ENCODE results near the gene INSR. TPM values are rescaled to one million over a fixed set of nuclear protein-coding genes. Genes with fewer than 3 reads are reported as not detected.

Gene INSR
- total and polyA plus RNA-seq, 10 of the 15 experiments (the other 5 are each of a cell fraction or from before 2014, with no cell fraction given): 4.2 to 34.9 (median 13.6) TPM

- TF ChIP-seq CEBPZ (IDR thresholded peaks at IDR 0.05; ENCODE audit: low read depth, low read length): no peak
- TF ChIP-seq ZSCAN29 (IDR thresholded peaks at IDR 0.05): peak; percentile 95
- TF ChIP-seq MEF2B (IDR thresholded peaks at IDR 0.05; ENCODE audit: partially characterized antibody, poor library complexity, severe bottlenecking): peak; percentile 33
- TF ChIP-seq RB1 (IDR thresholded peaks at IDR 0.05; ENCODE audit: borderline replicate concordance): 0 out of 2 replicates have a peak, but pooled peaks have one; percentile 83
- peak; percentile 42 for TF ChIP-seq ATF7 (IDR thresholded peaks at IDR 0.05; ENCODE audit: low read depth)
- peak; percentile 98 for TF ChIP-seq LARP7 (IDR thresholded peaks at IDR 0.05)
- TF ChIP-seq RAD51 (IDR thresholded peaks at IDR 0.05): no peak
- 0 out of 2 replicates have a peak, but pooled peaks have one; percentile 72 for TF ChIP-seq ESRRA (IDR thresholded peaks at IDR 0.05; ENCODE audit: low read length)
- no peak for TF ChIP-seq SPI1 (IDR thresholded peaks at IDR 0.05; ENCODE audit: borderline replicate concordance, insufficient read depth, low read depth, low read length)
- TF ChIP-seq TAF1 (IDR thresholded peaks at IDR 0.05; ENCODE audit: borderline replicate concordance, low read depth, low read length): peak; percentile 70; the same call in 1 of the 2 replicates
- TF ChIP-seq ZBED1 (IDR thresholded peaks at IDR 0.05; ENCODE audit: borderline replicate concordance): no peak
- no peak for TF ChIP-seq SMAD5 (IDR thresholded peaks at IDR 0.05; ENCODE audit: low read depth)
- no peak for TF ChIP-seq CBFB (IDR thresholded peaks at IDR 0.05; ENCODE audit: low read depth)
- TF ChIP-seq IRF4 (IDR thresholded peaks at IDR 0.05; ENCODE audit: low read depth, low read length): 0 out of 2 replicates have a peak, but pooled peaks have one; percentile 46
- TF ChIP-seq HSF1 (IDR thresholded peaks at IDR 0.05; ENCODE audit: low read depth, low read length): no peak
- 0 out of 2 replicates have a peak, but pooled peaks have one; percentile 12 for TF ChIP-seq PML (IDR thresholded peaks at IDR 0.05; ENCODE audit: low read length)
- peak; percentile 58; the same call in 1 of the 2 replicates for TF ChIP-seq TCF12 (IDR thresholded peaks at IDR 0.05; ENCODE audit: low read depth, low read length)
- TF ChIP-seq E2F8 (IDR thresholded peaks at IDR 0.05; ENCODE audit: low read depth, partially characterized antibody): no peak
- peak; percentile 33; the same call in 1 of the 2 replicates for TF ChIP-seq RCOR1 (conservative IDR thresholded peaks at IDR 0.05; ENCODE audit: low read depth, low read length)
- TF ChIP-seq IKZF2 (IDR thresholded peaks at IDR 0.05): peak in 1 of 2 experiments; percentile 7; a peak in 3 of 4 replicates
- TF ChIP-seq BCL11A (IDR thresholded peaks at IDR 0.05; ENCODE audit: low read depth, low read length): no peak
- TF ChIP-seq IRF5 (IDR thresholded peaks at IDR 0.05; ENCODE audit: borderline replicate concordance): no peak
Measured at GRCh38 chr19:7197760-7198696, 96.2 kb downstream of the INSR start (continued).

Data from GM12878 (cell line).